NB4 (cell line): ENCODE data around the gene SPRED1.

Source experiments
- DNase-seq: peaks from one replicate; pipeline ENCODE4 v3.0.0; 2010; ENCODE audit warnings: low read depth
- H3K4me3 ChIP-seq: one replicate; pipeline ENCODE4 v1.5.1; 2011; ENCODE audit warnings: mild to moderate bottlenecking, low read depth, low read length, moderate library complexity
- MYC ChIP-seq: IDR thresholded peaks from 2 replicates; pipeline ENCODE4 v1.6.1; 2011; ENCODE audit warnings: low read depth, low read length
- POLR2A ChIP-seq: IDR thresholded peaks from 2 replicates; pipeline ENCODE4 v1.6.1; 2011; ENCODE audit warnings: mild to moderate bottlenecking; ENCODE audit not compliant: insufficient read length; ENCODE audit errors: extremely low read depth
- TF ChIP-seq, protein P1 (sequence below): IDR thresholded peaks from one replicate; pipeline ENCODE4 v1.5.1; 2012; ENCODE audit warnings: low read depth, low read length
- TF ChIP-seq, protein P2 (sequence below): IDR thresholded peaks from 2 replicates; pipeline ENCODE4 v1.6.1; 2011; ENCODE audit warnings: low read depth, low read length

SPRED1 gene

DNA sequence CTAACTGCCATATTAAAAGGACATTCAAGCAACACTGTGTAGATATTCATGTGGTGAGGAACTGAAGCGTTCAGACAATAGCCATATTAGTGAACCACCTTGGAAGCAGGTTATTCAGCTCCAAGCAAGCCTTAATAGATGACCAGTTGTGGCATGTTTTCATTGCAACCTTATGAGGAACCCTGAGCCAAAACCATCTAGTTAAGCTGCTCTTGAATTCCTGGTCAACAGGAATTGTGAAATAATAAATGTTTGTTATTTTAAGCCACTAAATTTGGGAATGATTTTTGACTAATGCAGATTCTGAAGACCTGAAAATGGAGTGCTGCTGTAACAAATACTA, 73.0 kb downstream of the SPRED1 start:
- H3K4me3 ChIP-seq, result no peak overlapping the region
- no peak for DNase-seq
- TF ChIP-seq, protein P1, sequence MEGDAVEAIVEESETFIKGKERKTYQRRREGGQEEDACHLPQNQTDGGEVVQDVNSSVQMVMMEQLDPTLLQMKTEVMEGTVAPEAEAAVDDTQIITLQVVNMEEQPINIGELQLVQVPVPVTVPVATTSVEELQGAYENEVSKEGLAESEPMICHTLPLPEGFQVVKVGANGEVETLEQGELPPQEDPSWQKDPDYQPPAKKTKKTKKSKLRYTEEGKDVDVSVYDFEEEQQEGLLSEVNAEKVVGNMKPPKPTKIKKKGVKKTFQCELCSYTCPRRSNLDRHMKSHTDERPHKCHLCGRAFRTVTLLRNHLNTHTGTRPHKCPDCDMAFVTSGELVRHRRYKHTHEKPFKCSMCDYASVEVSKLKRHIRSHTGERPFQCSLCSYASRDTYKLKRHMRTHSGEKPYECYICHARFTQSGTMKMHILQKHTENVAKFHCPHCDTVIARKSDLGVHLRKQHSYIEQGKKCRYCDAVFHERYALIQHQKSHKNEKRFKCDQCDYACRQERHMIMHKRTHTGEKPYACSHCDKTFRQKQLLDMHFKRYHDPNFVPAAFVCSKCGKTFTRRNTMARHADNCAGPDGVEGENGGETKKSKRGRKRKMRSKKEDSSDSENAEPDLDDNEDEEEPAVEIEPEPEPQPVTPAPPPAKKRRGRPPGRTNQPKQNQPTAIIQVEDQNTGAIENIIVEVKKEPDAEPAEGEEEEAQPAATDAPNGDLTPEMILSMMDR, result no peak
- TF ChIP-seq MYC (no peak), POLR2A (no peak)
- TF ChIP-seq, protein P2, sequence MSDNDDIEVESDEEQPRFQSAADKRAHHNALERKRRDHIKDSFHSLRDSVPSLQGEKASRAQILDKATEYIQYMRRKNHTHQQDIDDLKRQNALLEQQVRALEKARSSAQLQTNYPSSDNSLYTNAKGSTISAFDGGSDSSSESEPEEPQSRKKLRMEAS, result no peak

DNA sequence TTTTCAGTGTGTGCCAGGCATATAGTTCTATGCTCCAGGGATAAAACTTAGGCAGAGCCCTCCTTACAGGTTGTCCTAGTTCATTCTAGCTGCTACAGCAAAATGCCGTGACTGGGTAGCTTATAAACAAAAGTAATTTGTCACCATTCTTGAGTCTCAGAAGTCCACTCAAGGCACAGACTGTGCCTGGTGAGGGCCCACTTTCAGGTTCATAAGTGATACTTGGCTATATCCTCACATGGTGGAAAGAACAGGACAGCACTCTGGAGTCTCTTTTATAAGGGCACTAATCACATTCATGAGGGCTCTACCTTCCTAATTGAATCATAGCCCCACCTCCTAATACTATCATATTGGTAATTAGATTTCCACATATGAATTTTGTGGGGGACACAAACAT, 80.1 kb downstream of the SPRED1 start:
- TF ChIP-seq, protein P1, result no peak
- no peak for TF ChIP-seq POLR2A
- no peak for DNase-seq
- H3K4me3 ChIP-seq, result no peak overlapping the region

DNA sequence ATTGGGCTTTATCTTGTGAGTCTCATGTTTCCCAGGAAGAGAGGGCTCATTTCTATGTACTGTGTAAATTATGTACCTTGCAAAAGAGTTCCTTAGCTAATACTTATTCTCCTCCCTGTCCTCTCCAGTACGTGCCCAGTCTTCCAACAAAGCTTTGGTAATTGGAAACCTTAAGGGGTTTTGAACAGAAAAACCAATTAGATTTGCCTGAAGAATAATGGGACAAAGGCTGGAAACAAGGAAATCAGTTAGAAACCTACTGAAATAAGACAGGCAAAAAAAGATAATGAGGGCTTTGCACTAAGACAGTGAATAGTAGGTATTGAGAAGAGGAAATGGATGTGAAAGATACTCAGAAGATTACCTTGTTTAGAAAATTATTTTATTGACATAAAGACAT, 82.5 kb downstream of the SPRED1 start:
- H3K4me3 ChIP-seq, result no peak overlapping the region
- TF ChIP-seq POLR2A (no peak), MYC (no peak)
- TF ChIP-seq, protein P1, result no peak
- TF ChIP-seq, protein P2, result no peak
- no peak for DNase-seq

DNA sequence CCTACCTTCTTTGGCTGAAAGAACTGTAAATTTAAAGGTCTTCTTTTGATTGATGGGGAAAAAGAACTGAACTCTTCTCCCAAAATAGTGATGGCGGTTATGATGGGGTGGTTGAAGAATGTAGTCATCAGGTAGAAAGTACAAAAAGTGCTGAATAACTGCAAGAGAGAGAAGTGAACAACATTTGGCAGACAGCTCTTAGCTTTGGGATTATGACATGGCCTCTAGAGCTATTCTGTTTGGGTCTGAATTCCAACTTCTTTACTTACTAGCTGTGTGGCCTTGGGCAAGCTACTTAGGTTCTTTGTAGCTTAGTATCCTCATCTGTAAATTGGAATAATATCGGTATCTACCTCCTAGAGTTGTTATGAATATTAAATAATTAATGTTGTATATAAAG, 91.7 kb downstream of the SPRED1 start:
- no peak overlapping the region for H3K4me3 ChIP-seq
- DNase-seq, result no peak
- TF ChIP-seq, protein P1, result no peak

DNA sequence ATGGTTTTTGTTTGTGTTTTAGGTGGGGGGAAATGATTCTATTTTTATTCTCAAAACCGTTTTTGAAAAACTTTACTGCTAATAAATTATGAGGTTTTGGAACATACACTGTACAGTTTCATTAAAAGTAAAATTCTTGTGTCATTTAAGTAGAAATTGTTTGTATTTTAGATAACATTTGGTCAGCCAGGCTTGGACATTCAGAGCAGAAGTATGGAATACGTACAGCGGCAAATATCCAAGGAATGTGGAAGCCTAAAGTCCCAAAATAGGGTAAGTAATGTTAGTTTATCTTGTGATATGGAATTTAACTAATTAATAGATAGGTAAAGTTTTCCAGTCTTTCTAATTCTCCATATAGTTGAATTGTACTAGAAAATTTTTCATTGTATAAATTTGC, 96.6 kb downstream of the SPRED1 start:
- DNase-seq, result no peak
- H3K4me3 ChIP-seq, result no peak overlapping the region
- TF ChIP-seq, protein P1, result no peak
- no peak for TF ChIP-seq POLR2A
- TF ChIP-seq, protein P2, result no peak
- TF ChIP-seq MYC, result no peak

DNA sequence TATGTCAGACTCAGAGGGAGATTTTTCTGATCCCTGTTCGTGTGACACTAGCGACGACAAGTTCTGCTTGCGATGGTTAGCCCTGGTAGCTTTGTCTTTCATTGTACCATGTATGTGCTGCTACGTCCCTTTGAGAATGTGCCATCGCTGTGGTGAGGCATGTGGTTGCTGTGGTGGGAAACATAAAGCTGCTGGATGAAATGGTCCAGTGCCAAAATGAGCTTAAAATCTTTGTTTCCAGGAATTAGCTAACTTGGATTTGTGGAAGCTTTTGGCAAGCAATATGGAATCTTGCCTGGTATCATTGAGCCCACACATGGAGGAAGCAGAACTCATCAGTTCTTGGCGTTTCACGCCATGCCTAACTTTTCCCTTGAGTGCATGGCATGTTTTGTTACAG, 98.8 kb downstream of the SPRED1 start:
- DNase-seq, result no peak
- no peak overlapping the region for H3K4me3 ChIP-seq
- no peak for TF ChIP-seq POLR2A
- TF ChIP-seq, protein P1, result no peak
- TF ChIP-seq, protein P2, result no peak
- TF ChIP-seq MYC, result no peak
